ENCODE measurements around the gene FLVCR2. TPM values are rescaled to one million over a fixed set of nuclear protein-coding genes. Genes with fewer than 3 reads are reported as not detected.
"Not testable (repeated sequence)": the region's sequence is repeated elsewhere in the genome, so short reads cannot be mapped to it uniquely, and the experiment has no call there.

The FLVCR2 gene
- total and polyA plus RNA-seq, 2 of the 13 experiments (the other 11 are each of a cell fraction or from before 2014, with no cell fraction given): 9.9 to 10.5 TPM

- BruUV-seq (replicated peaks): no TSS peak
- TF ChIP-seq MLLT10 (CRISPR knock-in tag; IDR thresholded peaks at IDR 0.05) (no peak), JUNB (CRISPR knock-in tag; IDR thresholded peaks at IDR 0.05; ENCODE audit: borderline replicate concordance) (no peak), ZNF337 (CRISPR knock-in tag; IDR thresholded peaks at IDR 0.05; ENCODE audit: borderline replicate concordance, low read depth) (no peak), ZNF7 (CRISPR knock-in tag; IDR thresholded peaks at IDR 0.05) (no peak), ATF5 (CRISPR knock-in tag; IDR thresholded peaks at IDR 0.05; ENCODE audit: low read depth) (no peak), ZNF879 (CRISPR knock-in tag; IDR thresholded peaks at IDR 0.05) (no peak), ATF4 (CRISPR knock-in tag; IDR thresholded peaks at IDR 0.05) (no peak), ZMYM2 (CRISPR knock-in tag; IDR thresholded peaks at IDR 0.05) (no peak), IRX3 (CRISPR knock-in tag; IDR thresholded peaks at IDR 0.05; ENCODE audit: borderline replicate concordance, low read depth) (no peak), MAFG (CRISPR knock-in tag; IDR thresholded peaks at IDR 0.05) (no peak), SOX13 (IDR thresholded peaks at IDR 0.05) (no peak), SOX13 (CRISPR knock-in tag; conservative IDR thresholded peaks at IDR 0.05 in 1 of 2, IDR thresholded peaks at IDR 0.05 in 1 of 2) (no peak), ZNF367 (CRISPR knock-in tag; IDR thresholded peaks at IDR 0.05; ENCODE audit: borderline replicate concordance) (no peak), KDM5B (CRISPR knock-in tag; IDR thresholded peaks at IDR 0.05; ENCODE audit: borderline replicate concordance) (no peak), ZFP62 (CRISPR knock-in tag; IDR thresholded peaks at IDR 0.05) (no peak), ZNF772 (CRISPR knock-in tag; IDR thresholded peaks at IDR 0.05) (no peak)
- Histone ChIP-seq H2AFZ (ENCODE audit: low read length) (no peak overlapping the region), H3K4me2 (ENCODE audit: low read depth, low read length) (no peak overlapping the region), H4K20me1 (ENCODE audit: insufficient read depth, low read length) (no peaks in the 10 kb centered on the region), H3K9me3 (ENCODE audit: low read length) (no peaks in the 10 kb centered on the region), H3K36me3 (replicated peaks in 1 of 2; ENCODE audit: control insufficient read depth in 1 of 2, insufficient read depth in 2 of 2, low read length in 2 of 2) (peaks cover 9 to 37% of the 10 kb centered on the region in 2 experiments; a peak in 4 of 5 replicates), H3K27me3 (ENCODE audit: control insufficient read depth in 1 of 2, insufficient read depth in 2 of 2, low read length in 2 of 2) (no peaks in the 10 kb centered on the region), H3K4me3 (replicated peaks in 1 of 3; ENCODE audit: insufficient read depth in 1 of 3, low read depth in 2 of 3, low read length in 3 of 3) (no peak overlapping the region), H3K79me2 (ENCODE audit: insufficient read depth, low read length) (no peaks in the 10 kb centered on the region), H3K27ac (ENCODE audit: extremely low read length, insufficient read depth, low read length) (no peak overlapping the region), H3K9ac (ENCODE audit: insufficient read depth, low read depth, low read length) (no peak overlapping the region), H3K4me1 (ENCODE audit: insufficient read depth, low read length) (no peaks in the 10 kb centered on the region)
- WGBS (ENCODE audit: low lambda C conversion rate): 98% methylated on average over 7 of the region's 7 CpGs
- ATAC-seq (no peak), DNase-seq (ENCODE audit: low spot score) (no peak), FAIRE-seq (no peak)
- ChIA-PET CTCF (ENCODE audit: low intra/inter-chr PET ratio, low total read pairs) (no interaction called here), POLR2A (no interaction called here)
- in situ Hi-C loops (cut with HindIII; ENCODE audit: extremely low pct_ligation_motif_present, low pct_unique_long_range_greater_than_20kb) (no loop called here), intact Hi-C loops (cut with micrococcal nuclease; ENCODE audit: unreplicated experiment) (no loop called here)
Observed at GRCh38 chr14:75690010-75690409, 111.6 kb downstream of the FLVCR2 start.

- in situ Hi-C loops (cut with HindIII; ENCODE audit: extremely low pct_ligation_motif_present, low pct_unique_long_range_greater_than_20kb); H4K20me1 ChIP-seq (ENCODE audit: insufficient read depth, low read length); POLR2A ChIA-PET; H2AFZ ChIP-seq (ENCODE audit: low read length); FAIRE-seq; H3K4me3 ChIP-seq (replicated peaks in 1 of 3; ENCODE audit: insufficient read depth in 1 of 3, low read depth in 2 of 3, low read length in 3 of 3); H3K27ac ChIP-seq (ENCODE audit: extremely low read length, insufficient read depth, low read length); intact Hi-C loops (cut with micrococcal nuclease; ENCODE audit: unreplicated experiment); H3K79me2 ChIP-seq (ENCODE audit: insufficient read depth, low read length); H3K9me3 ChIP-seq (ENCODE audit: low read length); H3K4me2 ChIP-seq (ENCODE audit: low read depth, low read length); H3K27me3 ChIP-seq (ENCODE audit: control insufficient read depth in 1 of 2, insufficient read depth in 2 of 2, low read length in 2 of 2); BruUV-seq (replicated peaks); DNase-seq (ENCODE audit: low spot score); H3K9ac ChIP-seq (ENCODE audit: insufficient read depth, low read depth, low read length); CTCF ChIA-PET (ENCODE audit: low intra/inter-chr PET ratio, low total read pairs); ATAC-seq; H3K4me1 ChIP-seq (ENCODE audit: insufficient read depth, low read length): not testable (repeated sequence)
- 94% methylated on average over 6 of the region's 6 CpGs for WGBS (ENCODE audit: low lambda C conversion rate)
- peaks cover 14 to 54% of the 10 kb centered on the region in 2 experiments for H3K36me3 ChIP-seq (replicated peaks in 1 of 2; ENCODE audit: control insufficient read depth in 1 of 2, insufficient read depth in 2 of 2, low read length in 2 of 2)
Observed at GRCh38 chr14:75695025-75695424, 116.6 kb downstream of the FLVCR2 start.

Data from HepG2 (cell line).